GM12891 (cell line): Measurements from ENCODE around the gene TUB.

Source experiments
- POLR2A ChIP-seq: IDR thresholded peaks from 2 replicates; pipeline ENCODE4 v1.6.1; 2011; ENCODE audit warnings: low read depth, low read length, control low read depth
- POLR2AphosphoS5 ChIP-seq: IDR thresholded peaks from 2 replicates; pipeline ENCODE4 v1.6.1; 2011; ENCODE audit warnings: low read depth, low read length, control low read depth
- TAF1 ChIP-seq: IDR thresholded peaks from 2 replicates; pipeline ENCODE4 v1.6.1; 2011; ENCODE audit warnings: low read depth, low read length, control low read depth

DNA sequence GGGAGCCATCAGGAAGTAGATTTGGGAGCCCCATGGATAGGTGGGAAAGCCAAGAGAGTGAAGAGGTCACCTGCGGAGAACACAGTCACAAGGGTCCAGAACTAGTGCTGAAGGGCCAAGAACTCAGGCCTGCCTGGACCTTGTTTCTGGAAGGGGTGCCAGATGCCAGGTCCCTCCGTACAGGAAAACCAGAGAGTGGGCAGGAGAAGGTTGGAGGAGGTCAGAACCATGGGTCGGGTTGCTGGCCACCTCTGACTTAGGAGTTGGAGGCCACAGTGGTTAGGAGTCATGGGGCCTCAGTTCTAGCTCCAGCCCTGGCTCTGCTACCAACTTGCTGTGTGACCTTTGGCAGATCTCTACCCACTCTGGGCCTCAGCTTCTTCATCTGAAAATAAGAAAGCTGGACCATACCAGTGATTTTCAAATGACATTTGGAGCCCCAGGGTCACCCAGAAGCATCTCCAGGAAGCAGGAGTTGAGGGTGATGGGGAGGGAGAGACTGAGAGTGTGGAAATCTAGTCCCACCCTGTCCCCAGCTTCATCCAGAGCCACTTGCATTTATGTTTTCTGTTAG is 20.8 kb upstream of the TUB start:
- TF ChIP-seq POLR2A (no peak), POLR2AphosphoS5 (no peak), TAF1 (no peak)
